H1 (cell line): Measurements from ENCODE around the gene FAF2. TPM values are rescaled to one million over a fixed set of nuclear protein-coding genes. Genes with fewer than 3 reads are reported as not detected.
A peak's percentile ranks its signal among the peaks of the same experiment; 100 is the strongest.

Experiments used
- EGR1 ChIP-seq: IDR thresholded peaks from 2 replicates; pipeline ENCODE4 v1.6.1; 2011; ENCODE audit warnings: low read depth, low read length, borderline replicate concordance
- KDM4A ChIP-seq: IDR thresholded peaks from one replicate; pipeline ENCODE4 v1.7.1; 2012; ENCODE audit warnings: low read depth, mild to moderate bottlenecking, moderate library complexity, low read length, inconsistent platforms; ENCODE audit not compliant: severe bottlenecking
- POLR2A ChIP-seq, 2 experiments: IDR thresholded peaks; 1 replicate in 1 of 2; 2 replicates in 1 of 2; pipeline ENCODE4 v1.6.1; 2011; ENCODE audit warnings: low read depth in 2 of 2, low read length in 2 of 2, mild to moderate bottlenecking in 2 of 2; ENCODE audit errors: control extremely low read depth in 1 of 2
- POLR2AphosphoS5 ChIP-seq: IDR thresholded peaks from 2 replicates; pipeline ENCODE4 v1.6.1; 2011; ENCODE audit warnings: low read depth, low read length
- SIRT6 ChIP-seq: IDR thresholded peaks from one replicate; pipeline ENCODE4 v1.7.1; 2012; ENCODE audit warnings: low read length, inconsistent platforms
- SP2 ChIP-seq: IDR thresholded peaks from 2 replicates; pipeline ENCODE4 v1.6.1; 2012; ENCODE audit warnings: mild to moderate bottlenecking, low read length, inconsistent platforms
- TBP ChIP-seq: IDR thresholded peaks from 2 replicates; pipeline ENCODE4 v1.6.1; 2011; ENCODE audit warnings: low read depth, low read length, improper control_type of control experiment
- TEAD4 ChIP-seq: IDR thresholded peaks from 2 replicates; pipeline ENCODE4 v1.6.1; 2012; ENCODE audit warnings: low read depth, low read length, inconsistent platforms, mixed read lengths
- YY1 ChIP-seq: IDR thresholded peaks from 2 replicates; pipeline ENCODE4 v1.6.1; 2011; ENCODE audit warnings: low read depth, mild to moderate bottlenecking, low read length
- polyA plus RNA-seq, 7 experiments: library from polyadenylated mRNA; depleted of rRNA in 3 of 7; stranded (reverse) in 5 of 7; unstranded in 2 of 7; fragments of >200 nt in 5 of 7; fragments of 200-250 nt in 2 of 7; gene quantifications; 1 replicate in 5 of 7; 2 replicates in 1 of 7; 4 replicates in 1 of 7; pipeline versions ENCODE4 v1.2.1 to v1.2.3, GENCODE V29; 2011 to 2013; ENCODE audit warnings: missing spikeins in 2 of 7, mixed read lengths in 2 of 7
- total RNA-seq: library from RNA; stranded (reverse); fragmentation: NEBNext Ultra II Directional; extraction: Animal tissue kit (Norgen Biotek cat#: 25700); gene quantifications from 2 replicates; pipeline ENCODE4 v1.2.1, GENCODE V29; 2021
- TF ChIP-seq, protein P1 (sequence below): IDR thresholded peaks from 2 replicates; pipeline ENCODE4 v1.6.1; 2011; ENCODE audit warnings: low read length, improper control_type of control experiment

FAF2 gene
- total and polyA plus RNA-seq, 2 of the 8 experiments (the other 6 are each of a cell fraction or from before 2014, with no cell fraction given): 20.8 to 35.8 TPM

GRCh38 chr5:176536902-176537553, 88.8 kb downstream of the FAF2 start, which contains the start of gene RNF44 (continued):
- TF ChIP-seq SIRT6 (no peak), POLR2A (IDR thresholded peaks at IDR 0.05; ENCODE audit: control extremely low read depth in 1 of 2, low read depth in 2 of 2, low read length in 2 of 2) (peak in 1 of 2 experiments; percentile 89; a peak in 2 of 3 replicates), TEAD4 (peak; percentile 51; the same call in 1 of the 2 replicates), SP2 (no peak), POLR2AphosphoS5 (peak; percentile 84), KDM4A (peak; percentile 26), YY1 (peak; percentile 93), EGR1 (0 out of 2 replicates have a peak, but pooled peaks have one; percentile 3), TBP (peak; percentile 67)
- TF ChIP-seq, protein P1, sequence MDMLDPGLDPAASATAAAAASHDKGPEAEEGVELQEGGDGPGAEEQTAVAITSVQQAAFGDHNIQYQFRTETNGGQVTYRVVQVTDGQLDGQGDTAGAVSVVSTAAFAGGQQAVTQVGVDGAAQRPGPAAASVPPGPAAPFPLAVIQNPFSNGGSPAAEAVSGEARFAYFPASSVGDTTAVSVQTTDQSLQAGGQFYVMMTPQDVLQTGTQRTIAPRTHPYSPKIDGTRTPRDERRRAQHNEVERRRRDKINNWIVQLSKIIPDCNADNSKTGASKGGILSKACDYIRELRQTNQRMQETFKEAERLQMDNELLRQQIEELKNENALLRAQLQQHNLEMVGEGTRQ: peak; percentile 86
